ENCODE measurements around the gene PDGFB. TPM values are rescaled to one million over a fixed set of nuclear protein-coding genes. Genes with fewer than 3 reads are reported as not detected.

PDGFB gene
- total RNA-seq, 1 experiment from 2014 or later, result 13.1 TPM

DNA sequence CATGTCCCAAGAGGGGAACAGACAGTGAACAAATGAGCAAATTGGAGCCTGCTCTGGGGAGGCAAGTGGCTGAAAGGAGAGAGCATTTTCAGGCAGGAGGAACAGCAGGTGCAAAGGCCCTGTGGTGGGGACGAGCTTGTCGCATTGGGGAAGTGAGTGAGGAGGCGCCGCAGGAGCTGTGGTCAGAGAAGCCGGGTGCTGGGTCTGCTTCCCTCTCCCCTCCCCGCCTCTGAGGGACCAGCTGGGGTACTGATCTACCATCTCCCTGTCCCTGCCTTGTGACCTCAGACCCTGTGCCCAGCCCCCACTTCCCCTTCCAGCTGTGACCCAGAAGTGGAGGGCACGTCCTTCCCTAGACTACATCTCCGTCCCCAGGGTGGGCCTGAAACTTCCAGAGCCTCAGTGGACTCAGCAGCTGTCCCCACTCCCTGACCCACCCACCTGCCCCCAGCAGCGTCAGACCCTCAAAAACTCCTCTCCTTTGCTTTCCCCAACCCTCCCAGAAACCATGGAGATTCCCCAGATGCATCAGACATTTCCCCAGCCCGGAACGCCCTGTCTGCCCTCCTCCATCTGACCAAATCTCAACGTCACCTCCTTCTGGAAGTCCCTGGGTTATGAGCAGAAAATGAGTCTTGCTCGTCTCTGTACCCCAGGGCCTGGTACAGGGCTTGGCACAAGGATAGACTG, 19.7 kb upstream of the PDGFB start:
- H3K79me2 ChIP-seq (ENCODE audit: insufficient read depth, low read length), result no peaks in the 10 kb centered on the region
- no peaks in the 10 kb centered on the region for H3K27me3 ChIP-seq (ENCODE audit: insufficient read depth, low read length)
- CTCF ChIA-PET, result no interaction called here
- H3K27ac ChIP-seq (ENCODE audit: low read depth, low read length), result no peak overlapping the region
- TF ChIP-seq EZH2phosphoT487 (IDR thresholded peaks at IDR 0.05; ENCODE audit: borderline replicate concordance) (no peak), EGR1 (IDR thresholded peaks at IDR 0.05; ENCODE audit: low read depth) (no peak), FOSL1 (IDR thresholded peaks at IDR 0.05; ENCODE audit: low read depth) (no peak), ZFX (IDR thresholded peaks at IDR 0.05) (no peak), EZH2 (IDR thresholded peaks at IDR 0.05) (no peak), TCF7L2 (IDR thresholded peaks at IDR 0.05; ENCODE audit: borderline replicate concordance, extremely low read depth, insufficient read depth, insufficient read length) (no peak), CEBPB (IDR thresholded peaks at IDR 0.05; ENCODE audit: low read depth) (no peak), POLR2A (IDR thresholded peaks at IDR 0.05; ENCODE audit: borderline replicate concordance, extremely low read depth, insufficient read depth, insufficient read length) (no peak), YY1 (IDR thresholded peaks at IDR 0.05; ENCODE audit: extremely low read depth, insufficient replicate concordance, low read depth, low read length) (no peak), ELF1 (IDR thresholded peaks at IDR 0.05; ENCODE audit: borderline replicate concordance, low read depth) (no peak)
- TF ChIP-seq, protein P1, sequence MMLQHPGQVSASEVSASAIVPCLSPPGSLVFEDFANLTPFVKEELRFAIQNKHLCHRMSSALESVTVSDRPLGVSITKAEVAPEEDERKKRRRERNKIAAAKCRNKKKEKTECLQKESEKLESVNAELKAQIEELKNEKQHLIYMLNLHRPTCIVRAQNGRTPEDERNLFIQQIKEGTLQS (IDR thresholded peaks at IDR 0.05), result no peak
- TF ChIP-seq, protein P2, sequence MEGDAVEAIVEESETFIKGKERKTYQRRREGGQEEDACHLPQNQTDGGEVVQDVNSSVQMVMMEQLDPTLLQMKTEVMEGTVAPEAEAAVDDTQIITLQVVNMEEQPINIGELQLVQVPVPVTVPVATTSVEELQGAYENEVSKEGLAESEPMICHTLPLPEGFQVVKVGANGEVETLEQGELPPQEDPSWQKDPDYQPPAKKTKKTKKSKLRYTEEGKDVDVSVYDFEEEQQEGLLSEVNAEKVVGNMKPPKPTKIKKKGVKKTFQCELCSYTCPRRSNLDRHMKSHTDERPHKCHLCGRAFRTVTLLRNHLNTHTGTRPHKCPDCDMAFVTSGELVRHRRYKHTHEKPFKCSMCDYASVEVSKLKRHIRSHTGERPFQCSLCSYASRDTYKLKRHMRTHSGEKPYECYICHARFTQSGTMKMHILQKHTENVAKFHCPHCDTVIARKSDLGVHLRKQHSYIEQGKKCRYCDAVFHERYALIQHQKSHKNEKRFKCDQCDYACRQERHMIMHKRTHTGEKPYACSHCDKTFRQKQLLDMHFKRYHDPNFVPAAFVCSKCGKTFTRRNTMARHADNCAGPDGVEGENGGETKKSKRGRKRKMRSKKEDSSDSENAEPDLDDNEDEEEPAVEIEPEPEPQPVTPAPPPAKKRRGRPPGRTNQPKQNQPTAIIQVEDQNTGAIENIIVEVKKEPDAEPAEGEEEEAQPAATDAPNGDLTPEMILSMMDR (IDR thresholded peaks at IDR 0.05 in 2 of 3, conservative IDR thresholded peaks at IDR 0.05 in 1 of 3; ENCODE audit: borderline replicate concordance in 1 of 3, insufficient read depth in 1 of 3, low read depth in 2 of 3, low read length in 2 of 3), result no peak
- TF ChIP-seq, protein P3, sequence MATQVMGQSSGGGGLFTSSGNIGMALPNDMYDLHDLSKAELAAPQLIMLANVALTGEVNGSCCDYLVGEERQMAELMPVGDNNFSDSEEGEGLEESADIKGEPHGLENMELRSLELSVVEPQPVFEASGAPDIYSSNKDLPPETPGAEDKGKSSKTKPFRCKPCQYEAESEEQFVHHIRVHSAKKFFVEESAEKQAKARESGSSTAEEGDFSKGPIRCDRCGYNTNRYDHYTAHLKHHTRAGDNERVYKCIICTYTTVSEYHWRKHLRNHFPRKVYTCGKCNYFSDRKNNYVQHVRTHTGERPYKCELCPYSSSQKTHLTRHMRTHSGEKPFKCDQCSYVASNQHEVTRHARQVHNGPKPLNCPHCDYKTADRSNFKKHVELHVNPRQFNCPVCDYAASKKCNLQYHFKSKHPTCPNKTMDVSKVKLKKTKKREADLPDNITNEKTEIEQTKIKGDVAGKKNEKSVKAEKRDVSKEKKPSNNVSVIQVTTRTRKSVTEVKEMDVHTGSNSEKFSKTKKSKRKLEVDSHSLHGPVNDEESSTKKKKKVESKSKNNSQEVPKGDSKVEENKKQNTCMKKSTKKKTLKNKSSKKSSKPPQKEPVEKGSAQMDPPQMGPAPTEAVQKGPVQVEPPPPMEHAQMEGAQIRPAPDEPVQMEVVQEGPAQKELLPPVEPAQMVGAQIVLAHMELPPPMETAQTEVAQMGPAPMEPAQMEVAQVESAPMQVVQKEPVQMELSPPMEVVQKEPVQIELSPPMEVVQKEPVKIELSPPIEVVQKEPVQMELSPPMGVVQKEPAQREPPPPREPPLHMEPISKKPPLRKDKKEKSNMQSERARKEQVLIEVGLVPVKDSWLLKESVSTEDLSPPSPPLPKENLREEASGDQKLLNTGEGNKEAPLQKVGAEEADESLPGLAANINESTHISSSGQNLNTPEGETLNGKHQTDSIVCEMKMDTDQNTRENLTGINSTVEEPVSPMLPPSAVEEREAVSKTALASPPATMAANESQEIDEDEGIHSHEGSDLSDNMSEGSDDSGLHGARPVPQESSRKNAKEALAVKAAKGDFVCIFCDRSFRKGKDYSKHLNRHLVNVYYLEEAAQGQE (IDR thresholded peaks at IDR 0.05; ENCODE audit: low read depth), result no peak
- TF ChIP-seq, protein P4, sequence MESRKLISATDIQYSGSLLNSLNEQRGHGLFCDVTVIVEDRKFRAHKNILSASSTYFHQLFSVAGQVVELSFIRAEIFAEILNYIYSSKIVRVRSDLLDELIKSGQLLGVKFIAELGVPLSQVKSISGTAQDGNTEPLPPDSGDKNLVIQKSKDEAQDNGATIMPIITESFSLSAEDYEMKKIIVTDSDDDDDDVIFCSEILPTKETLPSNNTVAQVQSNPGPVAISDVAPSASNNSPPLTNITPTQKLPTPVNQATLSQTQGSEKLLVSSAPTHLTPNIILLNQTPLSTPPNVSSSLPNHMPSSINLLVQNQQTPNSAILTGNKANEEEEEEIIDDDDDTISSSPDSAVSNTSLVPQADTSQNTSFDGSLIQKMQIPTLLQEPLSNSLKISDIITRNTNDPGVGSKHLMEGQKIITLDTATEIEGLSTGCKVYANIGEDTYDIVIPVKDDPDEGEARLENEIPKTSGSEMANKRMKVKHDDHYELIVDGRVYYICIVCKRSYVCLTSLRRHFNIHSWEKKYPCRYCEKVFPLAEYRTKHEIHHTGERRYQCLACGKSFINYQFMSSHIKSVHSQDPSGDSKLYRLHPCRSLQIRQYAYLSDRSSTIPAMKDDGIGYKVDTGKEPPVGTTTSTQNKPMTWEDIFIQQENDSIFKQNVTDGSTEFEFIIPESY (IDR thresholded peaks at IDR 0.05; ENCODE audit: extremely low read depth, insufficient replicate concordance, low read length), result no peak
- no peaks in the 10 kb centered on the region for H4K20me1 ChIP-seq (ENCODE audit: insufficient read depth)
- no peaks in the 10 kb centered on the region for H3K36me3 ChIP-seq (ENCODE audit: control insufficient read depth in 1 of 2, insufficient read depth in 2 of 2, low read length in 2 of 2)
- H3K4me3 ChIP-seq (replicated peaks in 1 of 2; ENCODE audit: low read depth in 1 of 2, low read length in 2 of 2), result no peak overlapping the region
- intact Hi-C loops (cut with micrococcal nuclease), result no loop called here
- H3K9ac ChIP-seq (ENCODE audit: low read length), result no peak overlapping the region
- H2AFZ ChIP-seq (ENCODE audit: low read depth, low read length, poor library complexity, severe bottlenecking), result no peak overlapping the region
- no peak overlapping the region for H3K4me2 ChIP-seq (ENCODE audit: low read length)
- peaks cover 5 to 11% of the 10 kb centered on the region in 2 experiments; a peak in 1 of 4 replicates for H3K9me3 ChIP-seq (ENCODE audit: control insufficient read depth in 1 of 2, insufficient read depth in 1 of 2, low read depth in 1 of 2, low read length in 2 of 2)
- no peak for ATAC-seq
- RAD21 ChIA-PET (ENCODE audit: low non-redundant PET in 1 of 2, low total read pairs in 2 of 2, uncharacterized antibody in 2 of 2, unreplicated experiment in 2 of 2), result no interaction called here
- POLR2A ChIA-PET, result no interaction called here
- BruUV-seq (replicated peaks), result no TSS peak
- no peaks in the 10 kb centered on the region for H3K9me2 ChIP-seq (ENCODE audit: insufficient read depth)
- no peak for DNase-seq (ENCODE audit: low read depth, low spot score)
- peaks cover 2 to 12% of the 10 kb centered on the region in 2 experiments; a peak in 3 of 4 replicates for H3K4me1 ChIP-seq (ENCODE audit: control insufficient read depth in 1 of 2, insufficient read depth in 2 of 2, low read length in 2 of 2)

Measured in HCT116 (cell line).